HL-60/S4 treated with retinoic acid at 250 ng/mL for 4 days and 3 days (cell line): ENCODE results near the gene ZNF700.
"Not testable (repeated sequence)": the region's sequence is repeated elsewhere in the genome, so short reads cannot be mapped to it uniquely, and the experiment has no call there.

Source experiments
- in situ Hi-C: fragments of 300-500 bp; cut with MboI; formaldehyde crosslinking; loops from 2 replicates; pipeline ENCODE4 v1.7.0; 2022; ENCODE audit warnings: low sequenced_read_pairs

Gene ZNF700

GRCh38 chr19:11987405-11988281 lies 62.7 kb downstream of the ZNF700 start:
- in situ Hi-C loops = no loop called here

- in situ Hi-C loops = no loop called here
Measured at GRCh38 chr19:11989112-11989456, 64.2 kb downstream of the ZNF700 start.

DNA sequence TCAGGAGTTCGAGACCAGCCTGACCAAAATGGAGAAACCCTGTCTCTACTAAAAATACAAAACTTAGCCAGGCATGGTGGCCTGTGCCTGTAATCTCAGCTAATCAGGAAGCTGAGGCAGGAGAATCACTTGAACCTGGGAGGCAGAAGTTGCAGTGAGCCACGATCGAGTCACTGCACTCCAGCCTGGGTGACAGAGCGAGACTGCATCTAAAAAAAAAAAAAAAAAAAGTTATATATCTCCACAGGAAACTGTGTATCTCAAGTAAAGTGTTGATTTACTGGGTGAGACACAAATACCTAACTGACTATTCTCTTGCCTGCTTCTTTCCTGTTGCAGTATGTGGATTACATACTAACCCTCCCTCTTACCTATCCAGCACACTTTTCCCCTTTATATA lies 67.0 kb downstream of the ZNF700 start:
- in situ Hi-C loops = not testable (repeated sequence)

GRCh38 chr19:11995174-11995573 lies 70.3 kb downstream of the ZNF700 start:
- in situ Hi-C loops = no loop called here
